ENCODE results near the gene OR10R2.

- TF ChIP-seq, protein P1, sequence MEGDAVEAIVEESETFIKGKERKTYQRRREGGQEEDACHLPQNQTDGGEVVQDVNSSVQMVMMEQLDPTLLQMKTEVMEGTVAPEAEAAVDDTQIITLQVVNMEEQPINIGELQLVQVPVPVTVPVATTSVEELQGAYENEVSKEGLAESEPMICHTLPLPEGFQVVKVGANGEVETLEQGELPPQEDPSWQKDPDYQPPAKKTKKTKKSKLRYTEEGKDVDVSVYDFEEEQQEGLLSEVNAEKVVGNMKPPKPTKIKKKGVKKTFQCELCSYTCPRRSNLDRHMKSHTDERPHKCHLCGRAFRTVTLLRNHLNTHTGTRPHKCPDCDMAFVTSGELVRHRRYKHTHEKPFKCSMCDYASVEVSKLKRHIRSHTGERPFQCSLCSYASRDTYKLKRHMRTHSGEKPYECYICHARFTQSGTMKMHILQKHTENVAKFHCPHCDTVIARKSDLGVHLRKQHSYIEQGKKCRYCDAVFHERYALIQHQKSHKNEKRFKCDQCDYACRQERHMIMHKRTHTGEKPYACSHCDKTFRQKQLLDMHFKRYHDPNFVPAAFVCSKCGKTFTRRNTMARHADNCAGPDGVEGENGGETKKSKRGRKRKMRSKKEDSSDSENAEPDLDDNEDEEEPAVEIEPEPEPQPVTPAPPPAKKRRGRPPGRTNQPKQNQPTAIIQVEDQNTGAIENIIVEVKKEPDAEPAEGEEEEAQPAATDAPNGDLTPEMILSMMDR (IDR thresholded peaks at IDR 0.05; ENCODE audit: insufficient read depth, low read length): no peak
- TF ChIP-seq POLR2AphosphoS5 (IDR thresholded peaks at IDR 0.05; ENCODE audit: low read depth) (no peak), GABPA (IDR thresholded peaks at IDR 0.05; ENCODE audit: low read depth) (no peak), SPI1 (IDR thresholded peaks at IDR 0.05; ENCODE audit: borderline replicate concordance, low read depth) (no peak)
These were observed 45.9 kb upstream of the OR10R2 start, which contains the start of gene OR10K2 for GRCh38 chr1:158426137-158426536.
